OCI-LY7 (cell line): Measurements from ENCODE around the gene COG4. TPM values are rescaled to one million over a fixed set of nuclear protein-coding genes. Genes with fewer than 3 reads are reported as not detected.

Source experiments
- BruUV-seq: library from RNA; stranded (reverse); fragments of 400-500 nt; replicated peaks from 2 replicates; lab custom pipeline; 2021; lab: Mats Ljungman, UMichigan
- CTCF ChIA-PET: fragments of 300-600 bp; sonication (Branson Sonifier 250); formaldehyde crosslinking; loops from one replicate; lab custom pipeline; 2022; ENCODE audit warnings: antibody characterized with exemption; ENCODE audit not compliant: unreplicated experiment; lab: Charles Lee
- POLR2A ChIA-PET: fragments of 300-600 bp; sonication (Branson Sonifier 250); formaldehyde crosslinking; loops from one replicate; lab custom pipeline; 2022; ENCODE audit warnings: antibody characterized with exemption; lab: Charles Lee
- DNase-seq: peaks from one replicate; pipeline ENCODE4 v3.0.0-alpha.2; 2015; ENCODE audit warnings: low spot score
- H2AFZ ChIP-seq: fragments of 200-600 bp; sonication (generic), shearing (Covaris generic); 2 replicates; pipeline ENCODE4 v1.6.1; 2014; ENCODE audit warnings: mild to moderate bottlenecking, antibody characterized with exemption, low read length, moderate library complexity
- H3K27ac ChIP-seq: fragments of 200-600 bp; sonication (generic); 2 replicates; pipeline ENCODE4 v1.5.1; 2014; ENCODE audit warnings: mixed run types, low read depth, mild to moderate bottlenecking, moderate library complexity, low read length, inconsistent platforms; ENCODE audit not compliant: poor library complexity, severe bottlenecking
- H3K36me3 ChIP-seq: fragments of 200-600 bp; sonication (generic); 2 replicates; pipeline ENCODE4 v1.6.1; 2014; ENCODE audit warnings: mild to moderate bottlenecking, antibody characterized with exemption, low read length, moderate library complexity, mixed read lengths; ENCODE audit not compliant: insufficient read depth
- H3K4me1 ChIP-seq: fragments of 200-600 bp; sonication (generic); 2 replicates; pipeline ENCODE4 v1.5.1; 2014; ENCODE audit warnings: mild to moderate bottlenecking, low read length; ENCODE audit not compliant: insufficient read depth, poor library complexity, severe bottlenecking
- H3K4me2 ChIP-seq: fragments of 200-600 bp; sonication (generic); 2 replicates; pipeline ENCODE4 v1.6.1; 2014; ENCODE audit warnings: mild to moderate bottlenecking, low read length
- H3K4me3 ChIP-seq: fragments of 200-600 bp; sonication (generic); 2 replicates; pipeline ENCODE4 v1.5.1; 2014; ENCODE audit warnings: mild to moderate bottlenecking, low read depth, low read length; ENCODE audit not compliant: poor library complexity, severe bottlenecking
- H3K79me2 ChIP-seq: fragments of 200-600 bp; sonication (generic); 2 replicates; pipeline ENCODE4 v1.6.1; 2016; ENCODE audit warnings: low read depth, mild to moderate bottlenecking, low read length, moderate library complexity, mixed read lengths; ENCODE audit not compliant: insufficient read depth
- H3K9me2 ChIP-seq: fragments of 200-600 bp; sonication (generic); 2 replicates; pipeline ENCODE4 v1.6.1; 2016; ENCODE audit warnings: mild to moderate bottlenecking, low read length, mixed read lengths; ENCODE audit not compliant: insufficient read depth
- H3K9me3 ChIP-seq: fragments of 200-600 bp; sonication (generic); 2 replicates; pipeline ENCODE4 v1.6.1; 2014; ENCODE audit warnings: mild to moderate bottlenecking, mixed run types, low read length, mixed read lengths
- H4K20me1 ChIP-seq: fragments of 200-600 bp; sonication (generic); 2 replicates; pipeline ENCODE4 v1.6.1; 2014; ENCODE audit warnings: mild to moderate bottlenecking, antibody characterized with exemption, low read length, moderate library complexity, mixed read lengths; ENCODE audit not compliant: insufficient read depth
- CTCF ChIP-seq: fragments of 200-600 bp; sonication (generic); conservative IDR thresholded peaks from 2 replicates; pipeline ENCODE4 v1.5.1; 2014; ENCODE audit warnings: mild to moderate bottlenecking, antibody characterized with exemption, low read length, moderate library complexity, mixed read lengths
- EZH2phosphoT487 ChIP-seq: fragments of 200-600 bp; sonication (generic); IDR thresholded peaks from 2 replicates; pipeline ENCODE4 v1.6.1; 2018; ENCODE audit warnings: low read depth, borderline replicate concordance, mild to moderate bottlenecking, mixed run types, antibody characterized with exemption, low read length, moderate library complexity, mixed read lengths
- intact Hi-C: fragments of 100-400 bp; cut with micrococcal nuclease; formaldehyde crosslinking; loops from one replicate; pipeline ENCODE4 v1.10.0; 2022; ENCODE audit not compliant: unreplicated experiment
- total RNA-seq, 2 experiments: library from RNA; depleted of rRNA in 1 of 2; stranded (reverse); fragments of >200 nt in 1 of 2; shearing (Covaris generic) in 1 of 2; gene quantifications; 2 replicates each; pipeline ENCODE4 v1.2.3, GENCODE V29; 2014 to 2022

The COG4 gene
- total RNA-seq, 2 experiments from 2014 or later = 48.8 to 100 TPM

DNA sequence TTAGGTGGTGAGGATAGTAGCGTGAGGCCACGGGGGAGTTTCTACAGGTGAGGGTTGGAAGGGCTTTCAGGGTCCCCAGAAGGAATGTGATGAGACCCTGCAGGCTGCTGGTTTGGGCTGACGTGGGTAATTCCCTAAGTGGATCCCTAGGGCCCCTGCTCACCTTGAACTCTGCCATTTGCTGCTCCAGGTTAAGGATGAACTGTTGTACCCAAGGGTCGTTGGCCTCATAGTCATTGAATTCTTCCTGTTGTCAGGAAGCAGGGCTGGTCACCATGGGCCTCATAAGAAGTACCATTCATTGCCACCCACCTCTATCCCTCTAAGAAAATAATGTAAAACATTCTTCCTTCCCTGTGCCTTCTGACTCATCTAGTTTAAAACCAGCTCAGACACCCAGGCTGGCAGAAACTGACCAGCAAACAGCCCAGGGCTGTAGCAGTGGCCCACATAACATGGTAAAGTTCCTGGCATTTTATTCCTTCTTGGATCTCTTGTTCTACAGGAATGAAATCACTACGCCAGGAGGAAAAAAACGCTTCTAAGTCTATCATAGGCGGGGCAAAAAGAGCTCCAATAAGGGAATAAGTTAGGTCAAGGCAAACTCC, 41.3 kb downstream of the COG4 start:
- Histone ChIP-seq H3K9me3 (no peaks in the 10 kb centered on the region), H3K4me1 (peaks cover 16% of the 10 kb centered on the region), H3K36me3 (peaks cover 62% of the 10 kb centered on the region), H2AFZ (no peak overlapping the region), H4K20me1 (no peaks in the 10 kb centered on the region), H3K79me2 (no peaks in the 10 kb centered on the region), H3K4me2 (no peak overlapping the region), H3K27ac (no peak overlapping the region), H3K9me2 (no peaks in the 10 kb centered on the region), H3K4me3 (no peak overlapping the region)
- TF ChIP-seq CTCF (no peak), EZH2phosphoT487 (no peak)
- CTCF ChIA-PET = no interaction called here
- intact Hi-C loops = no loop called here
- no TSS peak for BruUV-seq
- no peak for DNase-seq
- POLR2A ChIA-PET = interaction anchor here (0.6 kb wide), 1 partner anchor 22 kb away, joined by 3 read pairs; no protein-coding TSS in a partner anchor

DNA sequence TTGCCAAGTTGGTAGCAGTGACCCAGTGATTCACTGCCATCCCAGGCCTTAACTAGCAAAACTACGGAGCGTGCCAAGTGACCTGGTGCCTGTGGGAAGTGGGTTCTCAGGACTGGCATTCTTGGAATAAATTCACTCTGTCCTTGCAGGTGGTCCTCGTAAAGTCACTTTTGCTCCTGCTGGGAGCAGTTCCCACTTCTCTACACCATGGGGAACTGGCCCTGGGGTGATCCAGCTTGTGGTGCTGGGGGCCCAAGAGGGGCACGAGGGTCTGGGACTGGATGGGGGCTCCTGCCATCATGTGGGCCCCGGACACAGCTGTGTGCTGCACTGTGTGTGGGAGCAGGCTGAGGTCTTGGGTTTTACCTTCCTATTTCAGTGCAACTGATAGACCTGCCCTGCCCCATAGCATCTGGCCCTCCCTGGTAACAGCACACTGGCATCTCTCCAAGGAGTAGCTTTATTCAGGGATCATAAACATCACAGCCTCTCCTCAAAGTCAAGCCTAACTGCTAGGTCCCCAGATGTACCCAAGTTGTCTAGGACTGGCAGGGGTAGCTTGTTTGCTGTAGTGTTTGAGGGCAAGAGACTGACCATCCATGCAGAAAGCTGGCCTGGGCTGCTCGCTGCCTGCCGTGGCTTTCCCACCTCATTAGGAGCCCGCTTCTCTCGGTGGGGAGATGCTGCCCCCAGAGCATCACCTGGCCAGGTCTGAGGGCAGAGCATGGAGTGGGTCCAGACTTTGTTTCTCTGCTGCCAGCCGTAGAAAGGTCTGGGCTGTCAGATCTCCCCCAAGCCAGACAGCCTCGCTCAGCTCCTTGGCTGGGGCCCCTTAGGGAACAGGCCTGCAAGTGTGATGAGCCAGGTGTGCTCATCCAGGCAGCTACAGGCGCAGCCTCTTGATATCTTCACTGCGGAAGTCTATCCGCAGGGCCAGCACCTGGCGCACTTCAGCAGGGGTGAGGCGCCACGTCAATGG, 42.9 kb downstream of the COG4 start:
- CTCF ChIA-PET = no interaction called here
- H3K79me2 ChIP-seq = no peaks in the 10 kb centered on the region
- H3K27ac ChIP-seq = no peak overlapping the region
- H2AFZ ChIP-seq = no peak overlapping the region
- POLR2A ChIA-PET = interaction anchor here (0.5 kb wide), 1 partner anchor 8 kb away, joined by 3 read pairs; no protein-coding TSS in a partner anchor
- H3K4me3 ChIP-seq = no peak overlapping the region
- peaks cover 16% of the 10 kb centered on the region for H3K4me1 ChIP-seq
- H4K20me1 ChIP-seq = no peaks in the 10 kb centered on the region
- no peak overlapping the region for H3K4me2 ChIP-seq
- intact Hi-C loops = no loop called here
- DNase-seq = no peak
- no peaks in the 10 kb centered on the region for H3K9me2 ChIP-seq
- TSS peak; percentile 83 for BruUV-seq
- peaks cover 54% of the 10 kb centered on the region for H3K36me3 ChIP-seq
- H3K9me3 ChIP-seq = no peaks in the 10 kb centered on the region
- TF ChIP-seq EZH2phosphoT487 (no peak), CTCF (no peak)
